PC-3 (cell line): Measurements from ENCODE around the gene ARHGAP22. TPM values are rescaled to one million over a fixed set of nuclear protein-coding genes. Genes with fewer than 3 reads are reported as not detected.
A peak's percentile ranks its signal among the peaks of the same experiment; 100 is the strongest.

Experiments used
- ATAC-seq: fragments of 200-7000 bp; cut with Tn5 transposase; 2 replicates; pipeline ENCODE4 v1.9.1; 2020; ENCODE audit warnings: mild to moderate bottlenecking, moderate library complexity
- BruUV-seq: library from RNA; stranded (reverse); fragments of 400-500 nt; replicated peaks from 2 replicates; lab custom pipeline; 2021; lab: Mats Ljungman, UMichigan
- CTCF ChIA-PET: fragments of 300-600 bp; sonication (Branson Sonifier 250); formaldehyde crosslinking; loops from one replicate; lab custom pipeline; 2022; ENCODE audit warnings: antibody characterized with exemption; lab: Charles Lee
- POLR2A ChIA-PET: fragments of 300-600 bp; sonication (Branson Sonifier 250); formaldehyde crosslinking; loops from one replicate; lab custom pipeline; 2022; ENCODE audit warnings: antibody characterized with exemption; ENCODE audit not compliant: unreplicated experiment; lab: Charles Lee
- DNase-seq: peaks from one replicate; pipeline ENCODE4 v3.0.0-alpha.2; 2015
- H2AFZ ChIP-seq: fragments of 300-600 bp; sonication (generic); 2 replicates; pipeline ENCODE4 v1.6.0; 2016; ENCODE audit warnings: antibody characterized with exemption, low read length
- H3F3A ChIP-seq: fragments of 300-600 bp; sonication (generic); one replicate; pipeline ENCODE4 v1.6.0; 2017; ENCODE audit warnings: antibody characterized with exemption, low read length, control low read depth, mild to moderate bottlenecking; ENCODE audit not compliant: unreplicated experiment
- H3K27ac ChIP-seq: fragments of 300-600 bp; sonication (generic); 2 replicates; pipeline ENCODE4 v1.5.1; 2016; ENCODE audit warnings: mild to moderate bottlenecking, low read length
- H3K27me3 ChIP-seq: fragments of 300-600 bp; sonication (generic); 2 replicates; pipeline ENCODE4 v1.6.1; 2016; ENCODE audit warnings: low read length, mixed read lengths
- H3K36me3 ChIP-seq: fragments of 300-600 bp; sonication (generic); 2 replicates; pipeline ENCODE4 v1.6.1; 2016; ENCODE audit warnings: low read depth, mixed run types, low read length, mixed read lengths
- H3K4me1 ChIP-seq: fragments of 300-600 bp; sonication (generic); 2 replicates; pipeline ENCODE4 v1.5.1; 2016; ENCODE audit warnings: low read length; ENCODE audit not compliant: insufficient read depth
- H3K4me2 ChIP-seq: fragments of 300-600 bp; sonication (generic); 2 replicates; pipeline ENCODE4 v1.6.0; 2016; ENCODE audit warnings: low read length
- H3K4me3 ChIP-seq: fragments of 300-600 bp; sonication (generic); 2 replicates; pipeline ENCODE4 v1.5.1; 2016; ENCODE audit warnings: mild to moderate bottlenecking, low read length, mixed read lengths
- H3K79me2 ChIP-seq: fragments of 300-600 bp; sonication (generic); 2 replicates; pipeline ENCODE4 v1.6.1; 2017; ENCODE audit warnings: low read length, mixed read lengths
- H3K9ac ChIP-seq: fragments of 300-600 bp; sonication (generic); 2 replicates; pipeline ENCODE4 v1.6.0; 2016; ENCODE audit warnings: mild to moderate bottlenecking, low read length
- H3K9me2 ChIP-seq: fragments of 300-600 bp; sonication (generic); replicated peaks from 2 replicates; pipeline ENCODE4 v1.6.1; 2016; ENCODE audit warnings: mixed run types, low read length, mixed read lengths
- H3K9me3 ChIP-seq: fragments of 300-600 bp; sonication (generic); 2 replicates; pipeline ENCODE4 v1.6.1; 2016; ENCODE audit warnings: low read length, mixed read lengths
- H4K20me1 ChIP-seq: fragments of 300-600 bp; sonication (generic); 2 replicates; pipeline ENCODE4 v1.6.1; 2016; ENCODE audit warnings: low read length, mixed read lengths
- CTCF ChIP-seq: fragments of 300-600 bp; sonication (generic); conservative IDR thresholded peaks from 2 replicates; pipeline ENCODE4 v1.5.1; 2017; ENCODE audit warnings: antibody characterized with exemption, low read depth, mild to moderate bottlenecking, low read length
- EZH2 ChIP-seq: fragments of 300-600 bp; sonication (generic); IDR thresholded peaks from one replicate; pipeline ENCODE4 v1.6.1; 2017; ENCODE audit warnings: antibody characterized with exemption, mild to moderate bottlenecking, low read length; ENCODE audit not compliant: unreplicated experiment
- EZH2phosphoT487 ChIP-seq: fragments of 300-600 bp; sonication (generic); IDR thresholded peaks from 2 replicates; pipeline ENCODE4 v1.6.1; 2018; ENCODE audit warnings: mild to moderate bottlenecking, antibody characterized with exemption, low read length, borderline replicate concordance
- intact Hi-C: fragments of 100-400 bp; cut with micrococcal nuclease; formaldehyde crosslinking; loops from 2 replicates; pipeline ENCODE4 v1.9.0; 2023
- total RNA-seq: library from RNA; depleted of rRNA; stranded (reverse); fragments of >200 nt; gene quantifications from 2 replicates; pipeline ENCODE4 v1.2.3, GENCODE V29; 2014

ARHGAP22 gene
- total RNA-seq, 1 experiment from 2014 or later: 12.2 TPM

- BruUV-seq: no TSS peak
- H3K27me3 ChIP-seq: no peaks in the 10 kb centered on the region
- TF ChIP-seq EZH2 (no peak), CTCF (no peak), EZH2phosphoT487 (no peak)
- intact Hi-C loops: loop anchor here (1.0 to 10.0 kb wide), 4 partner anchors 51 to 962 kb away; no protein-coding TSS in a partner anchor
- ChIA-PET CTCF (interaction anchor here (0.6 to 4.8 kb wide), 2 partner anchors 104 to 1096 kb away, joined by 3 to 81 read pairs; no protein-coding TSS in a partner anchor), POLR2A (no interaction called here)
- H3K9me2 ChIP-seq: no peaks in the 10 kb centered on the region
- H3K36me3 ChIP-seq: no peaks in the 10 kb centered on the region
- H3F3A ChIP-seq: no peaks in the 10 kb centered on the region
- H3K9ac ChIP-seq: no peak overlapping the region
- no peaks in the 10 kb centered on the region for H4K20me1 ChIP-seq
- H3K4me1 ChIP-seq: no peaks in the 10 kb centered on the region
- ATAC-seq: no peak
- no peak overlapping the region for H3K27ac ChIP-seq
- H3K79me2 ChIP-seq: no peaks in the 10 kb centered on the region
- H3K4me2 ChIP-seq: no peak overlapping the region
- no peak overlapping the region for H3K4me3 ChIP-seq
- no peak for DNase-seq
- no peaks in the 10 kb centered on the region for H3K9me3 ChIP-seq
- H2AFZ ChIP-seq: no peak overlapping the region
Observed at GRCh38 chr10:48552946-48553564, 51.8 kb downstream of the ARHGAP22 start.

- Histone ChIP-seq H3K4me2 (no peak overlapping the region), H2AFZ (peak overlapping the region; percentile 16; the same call in 1 of the 2 replicates), H3K36me3 (no peaks in the 10 kb centered on the region), H3K9me2 (no peaks in the 10 kb centered on the region), H3F3A (no peaks in the 10 kb centered on the region), H3K9ac (no peak overlapping the region), H3K4me3 (no peak overlapping the region), H3K4me1 (no peaks in the 10 kb centered on the region), H3K27ac (no peak overlapping the region), H3K27me3 (no peaks in the 10 kb centered on the region), H3K79me2 (no peaks in the 10 kb centered on the region), H3K9me3 (no peaks in the 10 kb centered on the region), H4K20me1 (no peaks in the 10 kb centered on the region)
- peak; percentile 98 for TF ChIP-seq CTCF
- no peak for TF ChIP-seq EZH2
- ATAC-seq: peak; percentile 74
- peak; percentile 81 for DNase-seq
- BruUV-seq: no TSS peak
- ChIA-PET CTCF (interaction anchor here (0.5 to 4.8 kb wide), 3 partner anchors 53 to 129 kb away, joined by 3 to 81 read pairs (median 10); partner anchors contain the start of gene ARHGAP22), POLR2A (no interaction called here)
- intact Hi-C loops: loop anchor here (1.0 to 10.0 kb wide), 5 partner anchors 52 to 963 kb away; no protein-coding TSS in a partner anchor
Observed at GRCh38 chr10:48551861-48552591, 52.8 kb downstream of the ARHGAP22 start.
